Vagina (tissue), 2 donors: ENCODE data around the gene MTA1.

Experiments used
- POLR2A ChIP-seq, 2 donors: fragments of 450-650 bp; IDR thresholded peaks; one replicate each; pipeline ENCODE4 v1.6.1; 2017; ENCODE audit warnings: antibody characterized with exemption in 2 of 2, mild to moderate bottlenecking in 2 of 2, moderate library complexity in 2 of 2
- POLR2AphosphoS5 ChIP-seq, 2 donors: sonication (generic); formaldehyde crosslinking; IDR thresholded peaks; one replicate each; pipeline ENCODE4 v1.9.0; 2017; ENCODE audit warnings: antibody characterized with exemption in 2 of 2, mild to moderate bottlenecking in 2 of 2, low read depth in 1 of 2; ENCODE audit not compliant: insufficient read depth in 1 of 2
- TF ChIP-seq, protein P1 (sequence below), 3 experiments: fragments of 450-650 bp in 2 of 3; fragments of 200-600 bp in 1 of 3; sonication (generic) in 1 of 3; IDR thresholded peaks; one replicate each; pipeline ENCODE4 v1.5.1; 2017 to 2019; ENCODE audit warnings: antibody characterized with exemption in 3 of 3, mild to moderate bottlenecking in 2 of 3, moderate library complexity in 2 of 3

GRCh38 chr14:105488781-105489541 lies 69.3 kb downstream of the MTA1 start:
- TF ChIP-seq POLR2A (IDR thresholded peaks at IDR 0.05) (no peak), POLR2AphosphoS5 (IDR thresholded peaks at IDR 0.05; ENCODE audit: insufficient read depth in 1 of 2, low read depth in 1 of 2) (no peak)
- TF ChIP-seq, protein P1, sequence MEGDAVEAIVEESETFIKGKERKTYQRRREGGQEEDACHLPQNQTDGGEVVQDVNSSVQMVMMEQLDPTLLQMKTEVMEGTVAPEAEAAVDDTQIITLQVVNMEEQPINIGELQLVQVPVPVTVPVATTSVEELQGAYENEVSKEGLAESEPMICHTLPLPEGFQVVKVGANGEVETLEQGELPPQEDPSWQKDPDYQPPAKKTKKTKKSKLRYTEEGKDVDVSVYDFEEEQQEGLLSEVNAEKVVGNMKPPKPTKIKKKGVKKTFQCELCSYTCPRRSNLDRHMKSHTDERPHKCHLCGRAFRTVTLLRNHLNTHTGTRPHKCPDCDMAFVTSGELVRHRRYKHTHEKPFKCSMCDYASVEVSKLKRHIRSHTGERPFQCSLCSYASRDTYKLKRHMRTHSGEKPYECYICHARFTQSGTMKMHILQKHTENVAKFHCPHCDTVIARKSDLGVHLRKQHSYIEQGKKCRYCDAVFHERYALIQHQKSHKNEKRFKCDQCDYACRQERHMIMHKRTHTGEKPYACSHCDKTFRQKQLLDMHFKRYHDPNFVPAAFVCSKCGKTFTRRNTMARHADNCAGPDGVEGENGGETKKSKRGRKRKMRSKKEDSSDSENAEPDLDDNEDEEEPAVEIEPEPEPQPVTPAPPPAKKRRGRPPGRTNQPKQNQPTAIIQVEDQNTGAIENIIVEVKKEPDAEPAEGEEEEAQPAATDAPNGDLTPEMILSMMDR (IDR thresholded peaks at IDR 0.05): no peak
